GM21786 (cell line): ENCODE measurements around the gene LMBR1L.

Source experiments
- ATAC-seq: cut with Tn5 transposase; IDR thresholded peaks from one replicate; pipeline ENCODE4 v1.9.1; 2021; ENCODE audit not compliant: unreplicated experiment

LMBR1L gene

DNA sequence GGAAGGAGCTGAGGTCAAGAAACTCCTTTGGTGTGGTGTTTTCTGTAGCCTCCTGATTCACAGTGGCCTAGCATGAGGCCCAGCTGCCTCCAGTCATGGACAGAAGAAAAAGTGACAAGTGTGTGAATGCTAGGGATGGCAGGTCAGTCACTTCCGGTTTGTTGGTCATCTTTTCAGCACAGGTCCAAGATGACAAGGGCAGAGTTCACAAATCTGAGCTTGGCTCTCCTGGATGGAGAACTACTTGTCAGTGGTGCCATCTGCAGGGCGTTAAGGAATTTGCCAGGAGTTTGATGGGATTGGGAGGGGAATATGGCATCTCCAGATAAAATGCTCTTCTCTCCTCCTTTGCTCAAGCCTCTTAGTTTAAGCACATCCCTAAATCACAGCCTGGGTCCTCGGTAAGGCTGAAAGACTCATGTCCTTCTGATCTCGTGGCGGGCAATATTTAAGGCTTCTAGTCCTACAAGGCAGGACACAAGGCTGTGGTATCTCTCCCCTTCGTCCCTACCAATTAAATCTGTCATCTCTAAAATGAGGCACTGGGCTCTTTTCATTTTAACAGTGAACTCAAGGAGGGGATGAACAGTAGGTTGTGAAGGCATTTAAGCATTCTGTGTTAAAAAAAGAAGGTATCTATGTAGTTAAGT, 10.5 kb upstream of the LMBR1L start:
- no peak for ATAC-seq

DNA sequence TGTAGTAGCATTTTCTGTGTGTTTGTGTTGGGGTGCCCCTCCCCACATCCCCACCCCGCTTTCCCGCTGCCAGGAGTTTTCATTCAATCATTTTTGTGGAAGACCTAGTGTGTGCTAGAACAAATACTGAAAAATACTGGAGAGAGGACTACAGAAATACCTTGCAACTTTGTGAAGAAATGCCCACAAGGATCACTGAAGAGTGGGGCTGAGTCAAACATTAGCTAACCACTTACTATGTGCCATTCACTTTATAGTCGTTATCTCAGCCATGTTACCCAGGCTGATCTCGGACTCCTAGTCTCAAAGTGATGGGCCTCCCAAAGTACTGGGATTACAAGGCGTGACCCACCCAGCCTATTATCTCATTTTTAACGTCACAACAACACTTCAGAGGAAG, 559 bp upstream of the LMBR1L start:
- peak; percentile 2 for ATAC-seq

DNA sequence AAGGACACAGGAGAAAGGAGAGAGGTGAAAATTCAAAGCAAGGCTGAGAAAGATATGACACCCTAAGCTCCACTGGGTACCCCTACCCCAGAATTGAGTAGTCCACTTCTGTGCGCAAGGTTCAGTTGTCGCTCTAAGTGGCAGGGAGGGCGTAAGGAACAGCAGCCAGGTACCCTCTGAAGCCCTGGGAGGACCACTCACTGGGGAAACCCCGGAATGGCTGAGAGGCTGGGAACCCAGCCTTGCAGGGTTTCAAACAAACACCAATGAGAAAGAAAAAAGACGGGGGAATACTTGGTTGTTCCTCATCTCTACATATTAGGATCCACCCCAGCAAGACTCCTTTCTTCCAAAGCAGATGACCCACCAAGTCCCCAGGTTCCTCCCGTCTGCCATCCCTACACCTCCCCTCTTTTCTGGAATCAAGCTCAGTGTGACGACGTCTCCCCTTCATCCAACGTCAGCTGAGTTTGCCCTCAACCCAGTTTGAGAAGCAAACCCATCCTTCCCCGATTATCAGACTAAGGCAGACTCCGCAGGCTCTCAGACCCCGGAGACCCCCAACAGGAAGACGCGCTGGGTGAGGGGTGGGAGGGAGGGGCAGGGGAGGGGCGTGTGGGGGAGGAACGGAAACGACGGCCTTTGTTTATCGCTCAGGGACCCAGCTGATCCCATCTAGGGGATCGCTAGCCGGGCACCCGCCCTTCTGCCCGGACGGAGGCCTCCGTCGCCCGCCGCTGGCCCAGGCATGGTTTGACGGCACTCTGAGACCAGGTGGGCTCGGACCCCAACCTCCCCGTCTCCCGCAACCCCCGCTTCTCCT, 795 bp downstream of the LMBR1L start:
- no peak for ATAC-seq

DNA sequence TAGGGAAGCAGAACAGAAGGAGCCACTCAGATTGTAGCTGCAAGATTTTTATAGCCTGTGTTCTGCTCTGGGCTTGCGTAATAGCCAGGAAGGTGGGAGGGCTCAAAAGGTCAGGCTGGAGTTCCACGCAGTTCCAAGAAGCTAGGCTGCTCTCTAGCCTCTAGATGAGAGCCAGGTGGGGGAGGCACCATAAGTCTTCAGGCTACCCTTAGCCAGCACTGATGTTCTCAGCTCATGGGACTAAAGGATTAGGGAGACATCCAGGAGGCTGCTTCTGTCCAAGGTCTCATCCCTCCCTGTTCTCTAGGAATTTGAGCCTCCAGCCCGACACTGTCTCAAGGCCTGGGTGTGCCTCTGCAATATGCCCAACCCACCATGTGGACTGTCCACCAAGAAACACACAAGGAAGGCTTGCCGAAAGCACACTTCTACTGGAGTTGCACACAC, 1.7 kb downstream of the LMBR1L start:
- ATAC-seq, result no peak

DNA sequence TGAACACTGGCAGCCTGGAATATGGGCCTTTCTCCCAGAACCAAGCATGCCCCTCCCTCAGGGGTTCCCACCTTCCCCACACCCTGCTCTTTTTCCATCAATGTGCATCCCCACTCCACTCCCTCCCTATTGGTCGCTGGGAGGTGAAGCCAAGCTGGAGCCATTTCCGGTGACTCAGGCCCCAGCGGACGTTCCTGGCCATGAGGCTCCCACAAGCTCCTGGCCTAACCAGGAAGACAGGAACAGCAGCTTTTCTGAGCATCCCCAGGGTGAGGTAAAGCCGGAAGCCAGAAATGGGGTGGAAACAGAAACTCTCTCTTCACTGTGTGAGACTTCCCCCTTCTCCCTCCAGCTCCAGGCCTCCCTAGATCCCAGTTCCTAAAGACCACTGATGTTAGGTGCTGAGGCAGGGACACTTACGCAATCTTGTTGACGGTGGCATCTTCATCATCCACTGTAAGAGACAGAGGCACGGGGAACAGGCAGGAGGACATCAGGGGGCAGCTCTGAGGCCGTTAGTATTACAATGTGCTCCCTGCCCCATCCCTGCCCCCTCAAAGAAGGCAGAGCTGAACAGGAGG, 5.1 kb downstream of the LMBR1L start:
- ATAC-seq, result no peak

DNA sequence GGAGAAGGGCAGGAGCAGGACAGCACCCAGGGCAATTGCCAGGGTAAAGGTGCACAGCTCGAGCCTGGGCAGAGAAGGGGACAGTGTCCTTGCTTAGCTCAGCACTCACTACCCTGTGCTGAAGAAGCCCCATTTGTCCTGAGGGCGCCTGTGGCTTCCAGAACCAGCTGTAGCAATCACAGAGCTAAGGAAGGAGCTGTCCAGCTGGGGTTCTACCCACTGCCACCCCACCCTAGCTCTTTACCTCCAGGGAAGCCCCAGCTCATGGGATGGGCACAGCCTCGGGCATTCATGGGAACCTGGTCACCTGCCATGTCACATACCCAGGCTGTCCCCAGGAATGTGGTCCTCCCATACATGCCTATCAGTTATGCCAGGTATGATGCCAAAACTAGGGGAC, 5.8 kb downstream of the LMBR1L start:
- no peak for ATAC-seq

DNA sequence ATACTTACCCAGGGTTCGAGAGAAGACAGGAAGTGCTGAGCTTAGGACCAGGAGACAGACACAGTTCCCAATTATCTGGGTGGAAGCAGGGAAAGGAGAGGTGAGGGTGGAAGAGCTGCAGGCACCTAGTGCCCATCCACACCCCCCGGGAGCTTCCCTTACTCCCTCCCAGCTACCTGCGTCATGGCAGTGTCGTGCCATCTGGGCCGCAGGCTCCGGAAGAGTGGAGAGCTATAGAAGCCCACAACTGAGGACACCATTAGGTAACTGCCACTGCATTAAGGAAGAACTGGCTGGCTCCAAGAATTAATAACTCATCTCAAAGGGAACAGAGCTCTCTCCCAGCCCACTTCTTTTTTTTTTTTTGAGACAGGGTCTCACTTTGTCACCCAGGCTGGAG, 10.3 kb downstream of the LMBR1L start:
- no peak for ATAC-seq

DNA sequence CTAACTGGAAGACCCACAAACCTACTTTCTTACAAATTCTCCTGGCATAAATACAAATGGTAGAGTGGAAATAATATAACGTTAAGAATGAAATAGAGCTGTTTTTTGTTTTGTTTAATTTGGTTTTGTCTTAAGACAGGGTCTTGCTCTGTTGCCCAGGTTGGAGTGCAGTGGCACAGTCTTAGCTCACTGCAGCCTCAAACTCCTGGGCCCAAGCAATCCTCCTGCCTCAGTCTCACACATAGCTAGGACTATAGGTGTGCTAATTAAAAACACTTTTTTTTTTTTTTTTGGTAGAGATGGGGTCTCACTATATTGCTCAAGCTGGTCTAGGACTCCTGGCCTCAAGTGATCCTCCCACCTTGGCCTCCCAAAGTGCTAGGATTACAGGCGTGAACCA, 11.9 kb downstream of the LMBR1L start:
- ATAC-seq, result no peak

DNA sequence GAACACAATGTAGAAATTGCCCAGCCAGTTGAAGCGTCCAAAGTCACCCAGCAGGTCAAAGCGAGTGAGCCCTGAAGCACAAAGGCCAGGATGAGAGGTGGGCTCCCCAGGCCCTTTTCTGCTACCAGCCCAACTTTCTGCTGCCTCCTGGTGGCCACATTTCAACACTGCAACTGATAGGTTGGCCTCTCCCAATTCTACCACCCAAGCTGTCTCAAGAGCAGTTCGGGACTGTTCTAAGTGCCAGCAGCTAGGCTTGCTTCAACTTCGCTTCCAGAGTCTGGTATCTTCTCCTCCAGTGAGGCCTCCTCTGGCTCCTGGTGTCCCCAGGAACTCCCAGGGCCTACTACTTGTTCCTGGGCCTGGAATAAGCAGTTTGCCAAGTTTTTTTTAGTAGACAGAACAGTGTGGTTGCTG, 12.6 kb downstream of the LMBR1L start:
- ATAC-seq, result no peak

DNA sequence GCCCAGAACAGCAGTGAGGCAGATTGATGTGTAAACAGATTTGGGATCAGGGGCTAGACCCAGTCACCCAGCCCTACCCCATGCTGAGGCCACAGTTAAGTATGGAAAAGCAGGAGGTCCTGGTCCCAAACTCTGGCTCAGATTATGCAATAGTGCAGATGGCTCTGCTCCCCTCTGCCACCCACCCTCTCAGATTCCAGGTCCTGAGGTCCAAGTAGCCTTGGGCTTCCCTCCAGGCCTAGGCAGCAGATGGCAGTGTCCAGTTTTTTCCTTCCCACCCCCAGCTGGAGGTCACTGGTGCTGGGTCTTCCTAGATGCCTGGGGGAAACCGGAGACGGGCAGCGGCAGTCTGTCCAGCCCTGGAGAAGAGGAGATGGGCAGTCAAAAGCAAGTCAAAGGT, 13.3 kb downstream of the LMBR1L start:
- no peak for ATAC-seq

DNA sequence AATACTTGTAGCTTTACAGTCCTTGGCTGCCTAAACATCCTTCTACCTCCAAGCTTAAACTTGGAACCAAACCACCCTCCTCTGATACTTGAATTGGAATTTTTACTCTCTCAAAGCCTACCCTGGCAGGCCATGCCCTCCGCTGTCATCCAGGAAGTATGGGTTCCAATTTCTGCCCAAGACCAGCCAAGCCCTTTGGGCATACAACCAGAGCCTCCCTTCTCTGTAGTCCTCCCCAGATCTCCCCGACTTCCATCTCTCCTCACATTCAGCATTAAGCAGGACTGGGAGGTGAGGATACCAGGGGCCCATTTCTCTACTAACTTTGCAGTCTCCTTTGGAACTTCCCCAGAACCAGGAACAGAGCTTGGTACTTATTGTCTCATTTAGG, 15.7 kb downstream of the LMBR1L start:
- no peak for ATAC-seq

DNA sequence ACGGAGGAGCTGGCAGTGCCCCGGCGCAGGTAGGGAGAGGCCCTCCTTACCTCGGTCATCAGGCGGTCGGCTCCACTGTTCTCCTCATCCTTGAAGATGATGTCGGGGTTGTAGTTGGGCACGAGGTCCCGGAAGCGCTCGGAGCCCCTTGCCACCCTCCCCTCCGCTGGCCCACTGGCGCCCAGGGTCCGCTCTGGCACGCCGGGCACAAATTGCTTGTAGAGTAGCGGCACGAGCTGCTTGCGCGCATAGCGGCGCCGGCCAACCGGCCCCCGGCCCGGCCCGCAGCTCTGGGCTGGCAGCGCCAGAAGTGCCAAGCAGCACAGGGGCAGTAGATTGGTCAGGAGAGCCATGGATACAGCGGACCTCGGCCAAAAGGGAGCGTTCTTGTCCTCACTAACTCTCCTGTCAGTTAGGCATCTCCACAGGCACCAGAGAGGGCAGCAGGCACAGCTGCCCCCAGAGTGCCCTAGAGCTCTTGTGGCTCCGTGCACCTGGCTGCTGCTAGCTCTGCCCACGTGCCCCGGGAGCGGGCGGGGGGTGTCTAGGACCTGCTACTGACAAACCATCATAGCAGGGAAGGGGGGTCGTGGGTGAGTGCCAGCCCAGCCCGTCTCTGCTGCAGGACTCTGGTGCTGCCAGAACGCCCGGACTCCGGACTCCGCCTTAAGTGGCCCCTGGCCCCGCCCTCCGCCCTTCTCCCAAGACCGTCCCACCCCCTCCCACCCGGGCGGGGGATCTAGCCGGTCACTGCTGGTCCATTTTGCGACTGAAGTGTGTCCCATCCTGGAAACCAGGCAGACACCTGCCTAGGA, 16.3 kb downstream of the LMBR1L start, which contains the start of gene DHH:
Gene DHH (minus strand): TSS at position 642 of the 815 bp plus-strand sequence. CDS start 289 bp downstream, at position 353.
- no peak for ATAC-seq

DNA sequence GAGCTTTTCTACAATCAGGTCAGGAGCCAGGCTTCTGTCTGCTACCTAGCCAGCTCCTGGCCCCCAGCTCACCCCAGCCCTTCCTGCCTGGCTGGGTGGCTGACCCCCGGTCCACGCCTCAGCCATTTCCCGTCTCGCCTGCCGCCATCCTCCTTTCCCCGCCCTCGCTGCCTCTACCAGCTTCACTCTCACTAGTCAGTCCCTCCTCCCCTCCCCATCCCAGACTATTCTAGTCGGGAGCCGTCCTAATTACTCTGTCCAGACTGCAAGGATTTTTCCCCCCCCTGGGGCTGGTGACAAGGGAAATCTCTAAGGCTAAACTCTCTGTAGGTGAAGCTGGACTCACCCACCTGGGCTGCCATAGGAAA, 16.9 kb downstream of the LMBR1L start:
- no peak for ATAC-seq

DNA sequence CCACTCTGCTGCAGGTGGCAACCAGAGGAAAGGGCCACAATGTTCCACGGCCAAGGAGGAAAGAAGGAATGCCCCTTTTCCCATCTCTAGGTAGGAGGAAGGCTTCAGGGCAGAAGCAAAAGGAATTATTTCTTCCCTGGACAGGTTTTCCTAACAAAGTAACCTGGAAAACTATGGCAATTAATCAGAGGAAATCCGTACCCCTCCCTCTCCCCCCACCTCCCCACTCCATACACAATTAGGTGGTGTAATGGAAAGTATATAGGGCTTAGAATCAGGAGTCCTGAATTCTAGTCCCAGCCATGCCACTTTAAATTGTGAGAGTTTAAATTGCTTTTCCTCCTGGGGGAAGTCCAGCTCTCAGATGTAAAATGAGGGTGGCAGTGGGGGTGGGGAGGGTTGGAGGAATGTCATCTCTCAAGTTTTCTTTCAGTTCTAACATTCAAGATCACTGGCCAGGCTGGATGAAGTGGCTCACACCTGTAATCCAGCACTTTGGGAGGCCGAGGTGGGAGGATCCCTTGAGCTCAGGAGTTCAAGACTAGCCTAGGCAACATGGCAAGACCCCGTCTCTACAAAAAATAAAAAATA, 17.7 kb downstream of the LMBR1L start:
- no peak for ATAC-seq

DNA sequence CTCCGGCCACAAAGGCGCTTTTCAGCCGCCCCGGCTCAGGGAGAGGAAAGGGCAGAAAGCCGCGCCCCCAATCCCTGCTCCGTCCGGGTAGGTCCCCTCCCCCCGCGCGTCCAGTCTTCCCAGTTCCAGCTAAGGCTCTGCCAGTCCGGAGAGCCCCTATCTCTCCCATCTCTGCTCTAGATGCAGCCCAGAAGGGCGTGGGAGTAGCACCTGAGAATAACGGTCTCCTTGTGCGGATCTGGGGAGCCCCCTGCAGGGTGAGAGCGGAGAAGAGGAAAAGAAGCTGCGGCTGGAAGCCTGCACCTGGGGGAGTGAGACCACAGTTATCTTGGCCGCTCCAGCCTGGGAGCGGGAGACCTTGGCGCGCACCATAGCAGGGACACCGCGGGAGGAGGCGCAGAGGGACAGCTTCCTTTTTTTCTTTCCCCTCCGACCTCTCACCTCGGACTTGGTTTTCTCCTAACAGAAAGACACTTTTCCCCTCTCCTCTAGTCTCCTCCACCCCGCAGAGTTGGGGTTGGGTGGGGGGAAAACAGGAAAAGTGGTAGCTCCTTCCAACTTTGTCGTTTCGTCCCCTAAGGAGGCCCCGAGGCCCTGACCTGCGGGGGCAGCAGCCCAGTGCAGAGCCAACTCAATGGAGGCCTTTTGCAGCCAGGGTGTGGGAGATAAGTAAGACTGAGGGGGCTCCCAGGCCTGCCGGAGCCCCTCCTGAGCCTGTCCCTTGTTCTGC, 18.4 kb downstream of the LMBR1L start:
- ATAC-seq, result peak; percentile 39

DNA sequence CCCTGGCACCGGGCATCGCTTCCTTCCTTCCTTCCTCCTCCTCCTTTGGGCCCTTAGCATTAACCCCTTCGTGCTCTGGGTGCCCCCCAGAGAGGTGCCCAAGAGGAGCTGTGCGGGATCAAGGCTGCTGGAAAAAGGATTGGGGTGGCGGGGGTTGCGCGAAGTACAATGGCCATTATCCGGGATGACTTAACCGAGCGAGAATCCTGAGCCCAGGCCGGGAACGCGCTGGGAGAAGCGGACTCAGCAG, 18.9 kb downstream of the LMBR1L start:
- no peak for ATAC-seq

DNA sequence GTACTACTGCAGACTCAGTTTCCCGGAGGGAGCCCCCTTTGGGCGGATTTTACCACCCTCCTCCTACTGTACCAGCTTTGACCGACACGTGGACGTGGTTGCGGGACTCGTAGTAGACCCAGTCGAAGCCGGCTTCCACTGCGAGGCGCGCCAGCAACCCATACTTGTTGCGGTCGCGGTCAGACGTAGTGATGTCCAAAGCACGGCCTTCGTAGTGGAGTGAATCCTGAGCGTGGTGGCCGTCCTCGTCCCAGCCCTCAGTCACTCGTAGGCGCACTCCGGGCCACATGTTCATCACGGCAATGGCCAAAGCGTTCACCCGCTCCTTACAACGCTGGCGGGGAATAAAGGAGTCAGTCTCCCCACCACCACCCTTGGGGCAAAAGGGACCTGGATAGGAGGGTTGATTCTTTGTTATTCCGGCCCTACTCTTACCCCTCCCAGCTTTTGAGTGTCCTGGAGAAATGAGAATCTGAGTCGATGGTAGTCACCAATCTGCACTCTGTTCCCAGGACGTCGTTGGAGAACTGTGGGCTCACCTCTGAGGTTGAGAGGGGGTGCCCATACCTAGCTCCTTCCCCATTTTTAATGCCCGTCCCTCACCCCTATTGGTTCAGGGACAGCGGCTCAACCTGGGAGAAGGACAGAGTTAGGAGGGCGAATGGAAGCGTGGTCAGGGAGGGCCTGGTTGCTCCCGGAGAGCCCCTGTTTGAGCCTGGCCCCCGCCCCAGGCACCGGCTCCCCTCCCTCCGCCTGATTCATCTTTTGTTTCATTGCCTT, 19.4 kb downstream of the LMBR1L start:
- ATAC-seq, result no peak

DNA sequence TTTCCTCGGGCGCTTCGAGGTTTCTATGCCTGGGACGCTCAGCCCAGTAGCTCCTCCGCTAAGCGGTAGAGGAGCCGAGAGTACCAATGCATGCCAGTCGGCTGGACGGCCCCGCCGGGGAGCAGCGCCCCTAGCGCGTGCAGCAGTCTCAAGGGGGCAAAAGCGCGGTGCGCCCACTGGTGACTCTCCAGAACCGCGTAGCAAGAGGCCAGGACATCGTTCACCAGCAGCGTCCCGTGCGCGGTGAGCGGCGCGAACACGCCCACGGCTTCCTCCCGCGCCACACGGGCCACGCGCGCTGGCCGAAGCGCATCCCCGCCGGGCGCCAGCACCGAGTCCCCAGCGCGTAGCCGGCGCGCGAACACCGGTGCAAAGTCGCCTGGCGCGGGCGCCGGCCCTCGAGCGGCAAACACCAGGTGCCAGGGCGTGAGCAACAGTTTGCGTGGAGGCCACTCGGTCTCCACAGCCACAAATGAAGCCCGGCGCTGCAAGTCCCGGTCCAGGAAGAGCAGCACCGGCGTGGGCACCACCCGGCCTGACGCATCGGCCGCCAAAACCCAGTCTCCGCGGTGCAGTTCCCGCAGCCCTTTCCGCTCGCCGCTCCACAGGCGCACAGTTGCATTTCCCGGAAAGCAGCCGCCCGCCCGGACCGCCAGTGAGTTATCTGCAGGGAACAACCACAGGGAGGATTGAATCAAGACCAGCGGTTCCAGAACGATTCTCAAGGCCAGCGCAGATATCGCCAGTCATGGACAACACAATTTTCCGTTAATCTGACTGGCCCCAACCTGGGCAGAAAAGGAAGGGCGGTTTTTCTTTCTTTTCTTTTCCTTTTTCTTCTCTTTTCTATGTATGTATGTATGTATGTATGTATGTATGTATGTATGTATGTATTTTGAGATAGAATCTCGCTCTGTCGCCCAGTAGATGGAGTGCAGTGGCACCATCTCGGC, 20.6 kb downstream of the LMBR1L start:
- ATAC-seq, result no peak

DNA sequence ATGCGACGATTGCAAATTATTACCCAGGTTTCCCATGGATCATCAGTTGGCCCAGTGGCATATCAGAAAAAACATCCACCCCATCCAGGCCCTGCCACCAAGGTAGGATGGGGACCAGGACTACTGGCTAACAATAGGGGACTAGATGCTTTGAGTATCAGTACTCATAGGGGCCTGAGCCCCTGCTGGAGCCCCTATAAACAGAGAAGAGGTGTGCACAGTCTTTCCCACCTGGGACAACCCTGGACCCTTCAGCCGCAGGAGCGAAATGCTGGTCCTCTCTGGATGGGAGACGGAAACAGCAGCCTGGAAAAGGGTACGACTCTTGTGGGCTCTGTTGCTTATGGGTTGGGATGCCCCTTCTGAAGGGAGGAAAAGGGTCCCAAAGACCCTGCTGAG, 21.7 kb downstream of the LMBR1L start:
- ATAC-seq, result no peak
